ENCODE results near the gene ACP1.

ACP1 gene

GRCh38 chr2:264493-265468, at the start of gene ACP1:
TSS of gene ACP1 (plus strand) at chr2:264947. CDS start at chr2:264965, 18 bp downstream.
- peak; percentile 78 to 89 for DNase-seq

GRCh38 chr2:216068-216467, 48.7 kb upstream of the ACP1 start:
- DNase-seq, result no peak

GRCh38 chr2:223451-223850, 41.3 kb upstream of the ACP1 start:
- no peak for DNase-seq

- peak in 1 of 2 donors; percentile 13 for DNase-seq
Measured at GRCh38 chr2:223971-224760, 40.6 kb upstream of the ACP1 start.

GRCh38 chr2:228115-228514, 36.6 kb upstream of the ACP1 start:
- DNase-seq, result no peak

GRCh38 chr2:228518-229278, 36.0 kb upstream of the ACP1 start:
- no peak for DNase-seq

GRCh38 chr2:231521-232185, 33.1 kb upstream of the ACP1 start:
- DNase-seq, result peak; percentile 72 to 80

- DNase-seq, result no peak
Measured at GRCh38 chr2:233030-233429, 31.7 kb upstream of the ACP1 start.

- no peak for DNase-seq
Measured at GRCh38 chr2:234421-234820, 30.3 kb upstream of the ACP1 start.

- no peak for DNase-seq
Measured at GRCh38 chr2:236993-237539, 27.7 kb upstream of the ACP1 start.

- DNase-seq, result peak in 1 of 2 donors; percentile 47
Measured at GRCh38 chr2:237878-238277, 26.9 kb upstream of the ACP1 start.

GRCh38 chr2:238431-238830, 26.3 kb upstream of the ACP1 start:
- peak in 1 of 2 donors; percentile 34 for DNase-seq

- no peak for DNase-seq
Measured at GRCh38 chr2:238869-239268, 25.9 kb upstream of the ACP1 start.

- DNase-seq, result no peak
Measured at GRCh38 chr2:244547-244946, 20.2 kb upstream of the ACP1 start.

GRCh38 chr2:246489-247144, 18.1 kb upstream of the ACP1 start:
- DNase-seq, result peak in 1 of 2 donors; percentile 35

GRCh38 chr2:248724-249123, 16.0 kb upstream of the ACP1 start:
- DNase-seq, result no peak

GRCh38 chr2:249538-250042, 15.2 kb upstream of the ACP1 start:
- no peak for DNase-seq

- DNase-seq, result no peak
Measured at GRCh38 chr2:252001-252602, 12.6 kb upstream of the ACP1 start.

- DNase-seq, result no peak
Measured at GRCh38 chr2:253202-253638, 11.5 kb upstream of the ACP1 start.

- DNase-seq, result no peak
Measured at GRCh38 chr2:254241-254640, 10.5 kb upstream of the ACP1 start.

- DNase-seq, result no peak
Measured at GRCh38 chr2:255195-255594, 9.6 kb upstream of the ACP1 start.
